Measurements from ENCODE around the gene SPEF1. TPM values are rescaled to one million over a fixed set of nuclear protein-coding genes. Genes with fewer than 3 reads are reported as not detected.

Gene SPEF1
- total and polyA plus RNA-seq, 2 of the 13 experiments (the other 11 are each of a cell fraction or from before 2014, with no cell fraction given): 0.11 to 0.27 TPM

- TF ChIP-seq ZNF138 (CRISPR knock-in tag; IDR thresholded peaks at IDR 0.05; ENCODE audit: low read depth) (no peak), ZNF180 (CRISPR knock-in tag; IDR thresholded peaks at IDR 0.05; ENCODE audit: borderline replicate concordance, low read depth) (no peak), ZNF605 (CRISPR knock-in tag; IDR thresholded peaks at IDR 0.05) (peak; percentile 25; the same call in 1 of the 2 replicates), GATAD1 (CRISPR knock-in tag; IDR thresholded peaks at IDR 0.05) (no peak), NR1H2 (CRISPR knock-in tag; IDR thresholded peaks at IDR 0.05; ENCODE audit: borderline replicate concordance, low read depth) (no peak), NR3C1 (CRISPR knock-in tag; IDR thresholded peaks at IDR 0.05) (no peak), ZNF782 (CRISPR knock-in tag; IDR thresholded peaks at IDR 0.05; ENCODE audit: borderline replicate concordance) (no peak), YY1 (IDR thresholded peaks at IDR 0.05; ENCODE audit: insufficient read depth, insufficient replicate concordance, low read depth, low read length) (no peak), ZIK1 (CRISPR knock-in tag; IDR thresholded peaks at IDR 0.05; ENCODE audit: borderline replicate concordance, low read depth) (no peak), KLF12 (CRISPR knock-in tag; IDR thresholded peaks at IDR 0.05; ENCODE audit: borderline replicate concordance) (no peak), RAD21 (CRISPR knock-in tag; IDR thresholded peaks at IDR 0.05) (0 out of 2 replicates have a peak, but pooled peaks have one; percentile 28), ZNF225 (CRISPR knock-in tag; IDR thresholded peaks at IDR 0.05) (0 out of 2 replicates have a peak, but pooled peaks have one; percentile 55), LCORL (IDR thresholded peaks at IDR 0.05) (no peak), LCORL (CRISPR knock-in tag; IDR thresholded peaks at IDR 0.05) (no peak), CENPX (CRISPR knock-in tag; IDR thresholded peaks at IDR 0.05) (no peak), HNF4G (IDR thresholded peaks at IDR 0.05; ENCODE audit: borderline replicate concordance, low read depth, low read length) (peak; percentile 27; the same call in 1 of the 2 replicates), HNF4G (CRISPR knock-in tag; IDR thresholded peaks at IDR 0.05; ENCODE audit: borderline replicate concordance, low read depth) (no peak), ZNF101 (CRISPR knock-in tag; IDR thresholded peaks at IDR 0.05; ENCODE audit: borderline replicate concordance, low read depth) (no peak), CEBPZ (IDR thresholded peaks at IDR 0.05; ENCODE audit: low read length) (no peak), ZNF724P (CRISPR knock-in tag; IDR thresholded peaks at IDR 0.05; ENCODE audit: borderline replicate concordance) (no peak), ZNF24 (IDR thresholded peaks at IDR 0.05) (no peak), ELF4 (CRISPR knock-in tag; IDR thresholded peaks at IDR 0.05; ENCODE audit: borderline replicate concordance) (no peak)
- TF ChIP-seq, protein P1, sequence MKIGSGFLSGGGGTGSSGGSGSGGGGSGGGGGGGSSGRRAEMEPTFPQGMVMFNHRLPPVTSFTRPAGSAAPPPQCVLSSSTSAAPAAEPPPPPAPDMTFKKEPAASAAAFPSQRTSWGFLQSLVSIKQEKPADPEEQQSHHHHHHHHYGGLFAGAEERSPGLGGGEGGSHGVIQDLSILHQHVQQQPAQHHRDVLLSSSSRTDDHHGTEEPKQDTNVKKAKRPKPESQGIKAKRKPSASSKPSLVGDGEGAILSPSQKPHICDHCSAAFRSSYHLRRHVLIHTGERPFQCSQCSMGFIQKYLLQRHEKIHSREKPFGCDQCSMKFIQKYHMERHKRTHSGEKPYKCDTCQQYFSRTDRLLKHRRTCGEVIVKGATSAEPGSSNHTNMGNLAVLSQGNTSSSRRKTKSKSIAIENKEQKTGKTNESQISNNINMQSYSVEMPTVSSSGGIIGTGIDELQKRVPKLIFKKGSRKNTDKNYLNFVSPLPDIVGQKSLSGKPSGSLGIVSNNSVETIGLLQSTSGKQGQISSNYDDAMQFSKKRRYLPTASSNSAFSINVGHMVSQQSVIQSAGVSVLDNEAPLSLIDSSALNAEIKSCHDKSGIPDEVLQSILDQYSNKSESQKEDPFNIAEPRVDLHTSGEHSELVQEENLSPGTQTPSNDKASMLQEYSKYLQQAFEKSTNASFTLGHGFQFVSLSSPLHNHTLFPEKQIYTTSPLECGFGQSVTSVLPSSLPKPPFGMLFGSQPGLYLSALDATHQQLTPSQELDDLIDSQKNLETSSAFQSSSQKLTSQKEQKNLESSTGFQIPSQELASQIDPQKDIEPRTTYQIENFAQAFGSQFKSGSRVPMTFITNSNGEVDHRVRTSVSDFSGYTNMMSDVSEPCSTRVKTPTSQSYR (CRISPR knock-in tag; IDR thresholded peaks at IDR 0.05; ENCODE audit: borderline replicate concordance): no peak
Measured at GRCh38 chr20:3763671-3764601, 17.3 kb downstream of the SPEF1 start (continued).
